NCI-H345 (cell line): ENCODE measurements around the gene FIP1L1.

ENCODE experiments used
- DNase-seq: peaks from one replicate; lab custom pipeline; 2025; lab: John Stamatoyannopoulos, UW

Gene FIP1L1

DNA sequence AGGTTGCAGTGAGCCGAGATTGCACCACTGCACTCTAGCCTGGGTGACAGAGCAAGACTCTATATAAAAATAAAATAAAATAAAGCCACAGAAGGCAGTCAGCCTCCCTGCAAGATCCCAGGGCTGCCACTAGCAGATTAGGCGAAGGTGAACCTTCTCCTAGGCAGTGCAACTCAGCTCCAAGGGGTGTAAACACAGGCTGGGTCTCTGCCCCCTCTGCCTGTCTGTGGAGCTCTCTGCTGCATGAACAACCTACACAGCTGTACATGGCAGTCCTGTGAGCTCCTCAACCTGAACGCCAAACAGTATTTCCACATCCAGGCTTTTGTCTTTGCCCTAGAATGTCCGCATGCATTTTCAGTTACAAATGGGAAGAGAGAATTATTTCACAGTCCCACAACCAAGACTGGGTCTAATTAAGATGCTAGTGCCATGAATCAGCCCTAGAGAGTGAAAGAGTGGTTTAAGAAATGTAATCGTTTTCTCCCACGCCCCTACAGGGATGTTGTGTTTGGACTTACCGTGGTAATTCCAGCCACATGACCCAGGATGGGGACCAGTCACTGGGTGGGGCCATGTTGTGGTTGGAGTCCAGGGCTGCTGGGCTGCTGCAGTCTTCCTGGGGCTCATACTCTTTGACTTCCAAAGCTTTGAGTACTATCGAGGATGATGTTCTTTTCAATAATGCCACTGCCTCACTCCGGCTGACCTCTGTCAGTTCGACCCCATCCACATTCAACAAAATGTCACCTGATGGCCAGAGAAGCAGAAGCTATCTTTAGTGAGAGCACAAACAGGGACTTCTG is 99.0 kb downstream of the FIP1L1 start:
- DNase-seq = no peak

DNA sequence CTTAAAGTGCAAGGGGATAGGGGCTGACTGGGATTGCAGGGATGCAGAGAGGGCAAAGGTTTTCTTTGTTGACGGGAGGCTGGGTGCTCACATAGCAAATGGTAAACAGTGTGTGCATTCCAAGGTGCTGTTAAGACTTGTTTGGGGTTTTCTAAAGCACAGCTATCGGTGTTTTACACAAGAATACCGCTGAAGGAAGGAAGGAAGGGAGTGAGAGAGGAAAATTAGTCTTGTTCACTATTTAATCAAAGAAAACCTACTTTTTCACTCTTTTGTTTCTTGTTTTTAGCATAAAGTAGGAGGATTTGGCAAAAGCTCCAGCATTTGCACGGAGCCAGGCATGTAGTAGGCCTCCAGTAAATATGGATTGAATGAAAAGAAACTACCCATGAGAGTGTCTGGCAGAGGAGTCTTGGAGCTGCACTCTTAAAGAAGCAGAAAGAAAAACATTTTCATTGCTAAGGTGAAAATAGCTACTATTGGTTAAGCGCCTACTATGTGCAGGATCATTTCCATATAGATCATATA is 99.7 kb downstream of the FIP1L1 start:
- DNase-seq = no peak

- DNase-seq = no peak
Observed at GRCh38 chr4:53477636-53478035, 100.2 kb downstream of the FIP1L1 start.

DNA sequence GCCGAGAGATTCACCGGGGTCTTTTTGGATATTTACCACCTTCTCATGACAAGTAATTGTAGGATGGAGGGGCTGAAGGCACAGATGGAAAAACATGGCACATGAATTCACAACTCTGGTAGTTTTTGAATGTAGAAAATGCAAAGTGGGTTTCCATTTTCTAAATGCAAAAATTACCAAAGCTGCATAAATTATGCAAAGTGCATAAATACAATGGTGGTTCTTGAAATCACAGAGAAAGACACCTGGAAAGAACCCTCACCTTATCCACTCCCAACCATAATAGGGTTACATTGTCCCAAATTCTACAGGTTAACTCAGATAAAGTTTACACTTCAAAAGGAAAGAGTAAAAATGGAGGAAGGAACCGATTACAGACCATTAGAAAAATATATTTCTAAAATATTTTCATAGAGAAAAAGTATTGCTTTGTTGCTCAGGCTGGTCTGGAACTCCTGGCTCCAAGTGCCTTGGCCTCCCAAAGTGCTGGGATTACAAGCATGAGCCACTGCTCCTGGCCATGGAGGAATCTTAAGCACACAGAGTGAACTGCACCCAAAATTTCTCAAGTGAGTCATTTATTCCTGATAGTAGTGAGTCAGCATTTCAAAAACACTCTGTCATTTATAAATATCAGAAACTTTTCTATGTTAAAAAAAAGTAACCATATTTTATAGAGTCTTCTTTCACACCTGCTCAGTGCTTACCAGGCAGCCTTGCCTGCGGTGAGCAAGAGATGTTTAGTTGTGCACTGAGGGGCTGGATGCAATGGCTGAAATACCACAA is 101.4 kb downstream of the FIP1L1 start:
- DNase-seq = no peak

GRCh38 chr4:53479736-53480525 is 102.5 kb downstream of the FIP1L1 start:
- DNase-seq = no peak

DNA sequence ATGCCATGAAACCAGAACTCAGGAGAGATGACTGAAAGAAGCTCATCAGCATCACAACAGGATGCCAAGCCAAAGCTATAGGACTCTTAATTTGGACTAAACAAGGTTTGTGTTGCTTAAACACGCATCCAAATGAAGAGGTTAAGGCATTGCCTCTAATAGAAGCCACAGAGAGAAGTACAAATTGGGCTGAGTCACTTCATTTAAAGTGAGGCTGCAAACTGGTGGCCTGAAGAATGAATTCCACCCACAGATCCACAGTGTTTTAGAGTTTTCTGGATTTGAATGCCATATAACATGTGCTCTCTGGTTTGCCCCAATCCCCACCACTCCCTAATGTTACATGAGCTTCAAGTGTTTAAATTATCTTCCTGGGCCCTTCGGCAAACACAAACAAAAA is 103.5 kb downstream of the FIP1L1 start:
- DNase-seq = no peak

DNA sequence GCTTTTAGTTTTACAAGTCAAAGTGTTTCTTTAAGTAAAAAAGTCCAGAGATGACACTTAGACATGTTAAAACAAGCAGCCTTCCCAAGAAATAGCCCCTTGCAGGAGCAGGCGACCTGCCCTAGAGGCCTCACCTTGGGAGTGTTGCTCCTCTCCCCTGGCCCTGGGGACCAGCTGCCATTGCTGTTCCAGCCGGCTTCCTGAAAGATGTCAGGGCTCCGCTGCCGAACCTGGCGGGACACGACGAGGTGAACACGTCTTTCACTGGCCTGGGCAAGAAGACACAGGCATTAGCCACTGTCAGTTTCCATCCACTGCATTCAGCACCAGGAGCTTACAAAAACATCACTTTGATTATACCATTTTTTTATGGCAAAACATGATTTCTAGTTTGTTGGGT is 104.1 kb downstream of the FIP1L1 start:
- DNase-seq = no peak

GRCh38 chr4:53483250-53483649 is 105.8 kb downstream of the FIP1L1 start:
- DNase-seq = no peak

DNA sequence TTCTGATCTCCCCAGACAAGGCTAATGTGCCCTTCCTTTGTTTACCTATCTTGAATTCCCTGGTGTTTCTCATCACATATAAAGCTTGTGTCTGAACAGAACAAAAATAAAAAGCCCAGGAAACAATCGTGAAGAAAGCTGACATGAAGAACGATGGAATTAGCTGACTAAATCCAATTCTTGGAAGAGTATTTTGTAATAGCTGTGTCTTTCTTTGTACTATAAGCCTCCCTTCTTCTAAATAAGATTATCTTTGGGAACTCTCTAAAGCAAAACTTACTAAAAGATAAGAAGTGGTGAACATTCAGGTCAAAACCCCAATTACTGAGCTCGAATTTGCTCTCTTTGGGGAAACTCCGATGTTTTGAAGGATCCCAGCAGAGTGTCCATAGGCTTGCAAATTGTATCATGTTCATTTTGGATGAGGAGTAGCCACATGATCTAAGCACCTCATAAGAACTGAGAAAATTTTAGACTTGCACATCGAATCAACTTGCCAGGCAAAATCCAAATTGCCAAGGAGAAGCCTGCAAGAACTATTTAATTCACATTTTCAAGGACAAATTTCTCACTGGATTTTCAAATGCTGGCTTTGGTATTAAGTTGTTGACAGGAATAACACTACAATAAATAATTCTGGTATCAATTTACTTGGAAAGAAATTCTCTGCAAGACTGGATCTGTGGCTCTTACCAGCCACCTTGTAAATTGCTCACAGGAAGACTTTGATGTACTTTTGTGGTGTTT is 107.6 kb downstream of the FIP1L1 start:
- no peak for DNase-seq

DNA sequence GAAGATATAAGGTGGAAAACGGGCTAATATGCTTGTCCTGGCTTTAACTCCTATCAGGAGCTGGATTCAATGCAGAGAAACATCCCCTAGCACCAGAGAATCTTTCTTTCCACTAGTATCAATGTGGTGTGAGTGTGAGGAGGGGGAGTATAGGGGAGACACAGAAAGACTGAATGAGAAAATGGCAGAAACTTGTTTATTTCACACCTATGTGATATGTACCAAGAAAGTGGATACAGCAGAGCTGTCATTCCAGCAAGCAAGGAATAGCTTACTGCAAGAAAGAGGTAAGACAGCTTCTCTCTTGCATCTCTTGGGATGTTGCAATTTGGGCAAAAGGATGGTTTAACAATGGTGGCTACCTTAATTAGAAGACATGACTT is 108.2 kb downstream of the FIP1L1 start:
- no peak for DNase-seq

DNA sequence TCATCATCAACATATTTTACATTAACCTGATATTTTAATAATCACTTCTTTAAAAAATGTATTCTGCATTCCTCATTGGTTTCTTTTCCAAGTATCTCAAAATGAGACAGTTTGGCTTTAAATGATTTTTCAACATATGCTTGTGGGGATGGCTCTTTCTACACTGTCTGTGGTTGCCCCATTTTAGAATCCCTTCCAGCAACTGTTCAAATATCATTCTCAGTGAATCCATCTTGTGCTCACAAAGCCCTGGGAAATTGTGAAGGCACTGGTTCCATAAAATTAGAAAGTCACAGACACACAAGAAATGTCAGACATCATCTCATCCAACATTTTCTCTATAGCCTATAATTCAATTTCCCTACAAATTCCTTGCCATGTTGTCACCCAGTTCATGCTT is 110.3 kb downstream of the FIP1L1 start:
- DNase-seq = no peak

DNA sequence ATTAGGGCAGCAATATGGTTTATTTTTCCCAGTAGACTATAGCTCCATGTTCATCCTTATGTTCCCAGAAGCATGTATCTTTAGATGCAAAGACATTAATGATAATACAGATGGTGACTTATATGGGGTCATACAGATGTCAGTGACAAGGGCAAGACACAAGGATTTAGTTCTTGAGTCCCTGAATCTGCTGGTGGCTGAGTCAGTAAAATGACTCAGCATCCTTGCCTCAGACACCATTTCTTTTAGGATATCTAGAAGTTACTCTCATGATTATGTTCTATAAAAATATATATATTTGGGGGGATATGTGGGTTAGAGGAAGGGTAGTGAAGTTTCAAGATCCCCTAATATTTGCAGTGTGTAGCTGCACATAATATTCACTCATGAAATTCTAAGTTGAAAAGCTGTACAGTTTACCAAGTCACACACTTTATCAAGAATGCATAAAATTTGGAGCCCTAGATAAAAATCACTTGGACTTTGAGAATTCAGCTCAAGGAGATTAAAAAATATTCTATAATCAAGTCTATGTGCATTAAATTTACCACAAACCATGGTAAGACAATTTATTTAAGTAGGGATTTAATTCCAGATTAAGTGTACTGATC is 111.9 kb downstream of the FIP1L1 start:
- no peak for DNase-seq

- DNase-seq = no peak
Observed at GRCh38 chr4:53490161-53490956, 112.9 kb downstream of the FIP1L1 start.

DNA sequence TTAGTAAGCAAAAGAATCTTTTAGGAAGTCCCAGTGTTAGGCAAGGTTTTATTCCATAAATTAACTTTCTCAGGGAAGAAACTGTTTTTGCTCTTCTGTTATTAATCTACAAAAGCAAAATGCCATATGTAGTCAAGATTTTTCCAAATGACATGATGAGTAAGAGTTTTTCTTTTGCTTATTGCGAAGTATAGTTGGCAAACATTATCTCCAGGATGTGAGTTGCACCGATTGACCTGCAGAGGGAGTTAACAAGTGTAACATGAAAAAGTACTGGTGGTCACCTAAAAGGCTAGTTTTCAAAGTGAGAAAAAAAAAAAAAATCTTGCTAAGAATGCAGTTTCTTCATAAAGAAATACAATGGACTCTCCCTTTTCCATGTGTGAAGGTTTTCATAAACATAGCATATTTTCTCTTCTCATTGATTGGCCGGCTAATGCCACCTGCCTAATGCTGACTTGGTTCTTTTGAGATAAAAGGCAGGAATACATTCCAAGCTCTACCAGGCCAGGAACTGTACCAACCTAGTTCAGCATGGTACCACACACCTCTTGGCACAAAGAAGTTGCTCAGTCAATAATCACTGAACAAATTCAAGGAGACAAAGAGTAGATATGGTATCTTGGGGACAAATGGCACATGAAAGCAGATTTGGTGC is 113.7 kb downstream of the FIP1L1 start:
- DNase-seq = no peak

DNA sequence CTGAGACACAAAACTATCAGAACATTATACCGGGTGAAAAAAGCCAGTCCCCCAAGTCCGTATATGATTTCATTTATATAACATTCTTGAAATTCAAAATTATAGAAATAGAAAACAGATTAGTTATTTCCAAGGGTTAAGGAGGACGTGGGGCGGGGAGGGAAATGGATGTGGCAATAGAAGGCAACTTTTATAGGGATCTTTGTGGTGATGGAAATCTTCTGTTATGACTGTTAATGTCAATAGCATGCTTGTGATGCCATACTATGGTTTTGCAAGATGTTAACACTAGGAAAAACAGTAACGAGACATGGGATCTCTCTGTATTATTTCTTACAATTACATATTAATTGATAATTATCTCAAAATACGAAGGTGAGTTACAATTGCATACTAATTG is 117.4 kb downstream of the FIP1L1 start:
- no peak for DNase-seq

- DNase-seq = no peak
Observed at GRCh38 chr4:53497487-53498244, 120.2 kb downstream of the FIP1L1 start.

- no peak for DNase-seq
Observed at GRCh38 chr4:53498706-53499105, 121.3 kb downstream of the FIP1L1 start.

- no peak for DNase-seq
Observed at GRCh38 chr4:53499791-53500190, 122.3 kb downstream of the FIP1L1 start.

- no peak for DNase-seq
Observed at GRCh38 chr4:53500546-53500945, 123.1 kb downstream of the FIP1L1 start.
